ENCODE results near the gene HTRA3. TPM values are rescaled to one million over a fixed set of nuclear protein-coding genes. Genes with fewer than 3 reads are reported as not detected.
A peak's percentile ranks its signal among the peaks of the same experiment; 100 is the strongest.

HTRA3 gene
- total and polyA plus RNA-seq, 10 donors = 0.26 to 5.5 (median 2.5) TPM

DNA sequence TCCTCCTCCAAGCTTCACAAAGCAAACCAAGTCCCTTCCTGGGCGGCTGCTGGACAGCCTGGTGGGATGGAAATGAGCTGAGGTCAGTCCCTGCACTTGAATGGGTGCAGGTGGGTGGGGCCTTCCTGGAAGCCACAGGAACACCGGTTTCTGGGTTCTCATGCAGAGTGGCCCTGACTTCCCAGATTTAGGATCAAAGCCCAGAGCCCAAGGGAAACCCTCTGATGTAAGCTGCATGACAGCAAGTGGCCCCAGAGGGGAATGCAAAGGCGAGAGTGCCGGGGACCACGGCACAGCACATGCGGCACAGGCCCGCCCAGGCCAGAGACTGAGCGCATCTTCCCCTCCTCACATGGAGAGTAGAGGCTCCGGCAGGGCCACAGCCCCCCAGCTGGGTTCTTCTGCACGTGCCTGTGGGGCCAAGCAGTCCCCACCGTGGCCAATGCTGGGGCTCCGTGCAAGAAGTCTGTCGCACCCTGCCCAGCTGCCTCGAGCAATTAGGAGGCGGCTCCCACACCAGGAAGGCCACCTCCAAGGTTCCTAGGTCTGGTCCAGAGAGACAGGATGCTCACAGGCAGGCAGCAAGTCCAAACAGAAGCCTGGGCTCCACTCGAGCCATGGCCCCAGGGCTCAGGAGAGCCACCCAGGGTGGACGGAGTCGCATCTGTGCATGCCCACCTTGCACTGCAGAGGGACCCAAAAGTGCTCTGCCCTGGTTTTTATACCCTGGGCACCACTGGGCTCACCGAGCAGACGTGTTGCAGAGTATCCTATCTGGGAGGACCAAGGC is 83.0 kb downstream of the HTRA3 start:
- H3K36me3 ChIP-seq = no peaks in the 10 kb centered on the region
- peaks cover 0 to 19% (median 0%) of the 10 kb centered on the region in 7 donors for H3K27me3 ChIP-seq (replicated peaks in 1 of 7)
- DNase-seq = no peak
- peaks cover 0 to 19% (median 9%) of the 10 kb centered on the region in 6 donors for H3K4me1 ChIP-seq
- intact Hi-C loops (cut with DNase I; ENCODE audit: low total_unique reads) = no loop called here
- TF ChIP-seq POLR2AphosphoS5 (IDR thresholded peaks at IDR 0.05) (no peak), POLR2A (IDR thresholded peaks at IDR 0.05) (no peak)
- TF ChIP-seq, protein P1, sequence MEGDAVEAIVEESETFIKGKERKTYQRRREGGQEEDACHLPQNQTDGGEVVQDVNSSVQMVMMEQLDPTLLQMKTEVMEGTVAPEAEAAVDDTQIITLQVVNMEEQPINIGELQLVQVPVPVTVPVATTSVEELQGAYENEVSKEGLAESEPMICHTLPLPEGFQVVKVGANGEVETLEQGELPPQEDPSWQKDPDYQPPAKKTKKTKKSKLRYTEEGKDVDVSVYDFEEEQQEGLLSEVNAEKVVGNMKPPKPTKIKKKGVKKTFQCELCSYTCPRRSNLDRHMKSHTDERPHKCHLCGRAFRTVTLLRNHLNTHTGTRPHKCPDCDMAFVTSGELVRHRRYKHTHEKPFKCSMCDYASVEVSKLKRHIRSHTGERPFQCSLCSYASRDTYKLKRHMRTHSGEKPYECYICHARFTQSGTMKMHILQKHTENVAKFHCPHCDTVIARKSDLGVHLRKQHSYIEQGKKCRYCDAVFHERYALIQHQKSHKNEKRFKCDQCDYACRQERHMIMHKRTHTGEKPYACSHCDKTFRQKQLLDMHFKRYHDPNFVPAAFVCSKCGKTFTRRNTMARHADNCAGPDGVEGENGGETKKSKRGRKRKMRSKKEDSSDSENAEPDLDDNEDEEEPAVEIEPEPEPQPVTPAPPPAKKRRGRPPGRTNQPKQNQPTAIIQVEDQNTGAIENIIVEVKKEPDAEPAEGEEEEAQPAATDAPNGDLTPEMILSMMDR (IDR thresholded peaks at IDR 0.05 in 8 of 11, conservative IDR thresholded peaks at IDR 0.05 in 3 of 11) = no peak
- no peak overlapping the region for H3K4me3 ChIP-seq
- no peaks in the 10 kb centered on the region for H3K9me3 ChIP-seq
- 75 to 90% (median 78%) methylated on average over 11 to 20 of the region's 20 CpGs for WGBS, 5 donors
- peak overlapping the region in 1 of 8 donors; percentile 15 for H3K27ac ChIP-seq

DNA sequence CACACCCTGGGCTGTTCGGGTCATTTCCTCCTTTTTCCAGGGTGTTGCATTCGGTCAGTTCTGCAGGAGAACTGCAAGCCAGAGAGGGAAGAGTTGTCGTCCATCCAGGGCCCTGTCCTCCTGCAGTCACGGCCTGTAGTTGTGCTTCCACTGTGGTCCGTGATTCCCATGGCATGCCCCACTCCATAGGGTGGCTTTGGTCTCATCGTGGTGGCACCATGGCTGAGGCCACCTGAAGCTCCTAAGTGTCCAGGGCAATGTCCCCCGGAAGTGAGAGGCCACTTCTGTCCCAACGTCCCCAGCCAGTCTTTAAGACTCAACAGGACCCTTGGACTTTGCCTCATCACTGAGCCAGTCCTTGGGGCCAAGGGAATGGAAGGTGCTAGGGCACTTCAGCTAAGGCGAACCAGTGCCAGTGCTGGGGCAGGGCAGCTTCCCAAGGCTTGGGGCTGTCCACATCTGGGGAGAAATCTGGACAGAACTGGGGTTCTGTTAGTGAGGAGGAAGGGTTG is 83.7 kb downstream of the HTRA3 start:
- TF ChIP-seq, protein P1 (IDR thresholded peaks at IDR 0.05 in 8 of 11, conservative IDR thresholded peaks at IDR 0.05 in 3 of 11) = no peak
- no peak for TF ChIP-seq POLR2A (IDR thresholded peaks at IDR 0.05)
- no peak for TF ChIP-seq POLR2AphosphoS5 (IDR thresholded peaks at IDR 0.05)
- Histone ChIP-seq H3K4me3 (no peak overlapping the region), H3K9me3 (no peaks in the 10 kb centered on the region), H3K4me1 (peaks cover 0 to 19% (median 9%) of the 10 kb centered on the region in 6 donors), H3K27me3 (replicated peaks in 1 of 7) (peaks cover 0 to 18% (median 0%) of the 10 kb centered on the region in 7 donors), H3K36me3 (no peaks in the 10 kb centered on the region), H3K27ac (no peak overlapping the region)
- 84 to 89% (median 85%) methylated on average over 7 to 9 of the region's 9 CpGs for WGBS, 5 donors
- intact Hi-C loops (cut with DNase I; ENCODE audit: low total_unique reads) = no loop called here
- DNase-seq = no peak

DNA sequence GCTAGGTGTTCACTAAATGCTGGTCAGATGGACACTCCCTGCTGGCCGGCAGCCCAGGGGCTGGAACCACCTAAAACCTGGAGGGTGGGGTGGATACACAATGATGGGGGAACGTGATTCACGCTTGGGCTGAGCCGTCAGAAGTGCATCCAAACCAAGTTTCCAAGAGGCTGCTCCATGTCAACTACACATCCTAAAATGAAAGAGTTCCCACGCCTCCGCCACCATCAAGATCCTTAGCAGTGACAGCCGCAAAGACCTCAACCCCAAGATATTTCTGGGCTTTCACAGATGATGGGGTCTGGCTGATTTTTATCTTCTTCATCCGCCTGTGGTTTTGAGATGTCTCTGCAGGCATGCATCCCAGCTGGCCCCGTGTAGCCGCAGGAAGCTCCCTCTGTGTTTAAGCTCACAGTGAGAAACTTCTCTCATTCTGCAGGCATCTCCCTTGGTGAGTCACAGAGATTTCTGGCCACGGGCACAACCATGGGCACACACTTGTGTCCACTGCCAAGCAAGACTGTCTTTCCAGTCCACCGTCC is 84.4 kb downstream of the HTRA3 start:
- 68 to 82% (median 78%) methylated on average over 12 of the region's 12 CpGs for WGBS, 5 donors
- Histone ChIP-seq H3K9me3 (no peaks in the 10 kb centered on the region), H3K27me3 (replicated peaks in 1 of 7) (peaks cover 0 to 18% (median 0%) of the 10 kb centered on the region in 7 donors), H3K27ac (no peak overlapping the region), H3K36me3 (no peaks in the 10 kb centered on the region), H3K4me3 (no peak overlapping the region), H3K4me1 (peaks cover 0 to 19% (median 9%) of the 10 kb centered on the region in 6 donors)
- intact Hi-C loops (cut with DNase I; ENCODE audit: low total_unique reads) = no loop called here
- no peak for DNase-seq
- TF ChIP-seq POLR2A (IDR thresholded peaks at IDR 0.05) (no peak), POLR2AphosphoS5 (IDR thresholded peaks at IDR 0.05) (no peak)
- TF ChIP-seq, protein P1 (IDR thresholded peaks at IDR 0.05 in 8 of 11, conservative IDR thresholded peaks at IDR 0.05 in 3 of 11) = no peak

DNA sequence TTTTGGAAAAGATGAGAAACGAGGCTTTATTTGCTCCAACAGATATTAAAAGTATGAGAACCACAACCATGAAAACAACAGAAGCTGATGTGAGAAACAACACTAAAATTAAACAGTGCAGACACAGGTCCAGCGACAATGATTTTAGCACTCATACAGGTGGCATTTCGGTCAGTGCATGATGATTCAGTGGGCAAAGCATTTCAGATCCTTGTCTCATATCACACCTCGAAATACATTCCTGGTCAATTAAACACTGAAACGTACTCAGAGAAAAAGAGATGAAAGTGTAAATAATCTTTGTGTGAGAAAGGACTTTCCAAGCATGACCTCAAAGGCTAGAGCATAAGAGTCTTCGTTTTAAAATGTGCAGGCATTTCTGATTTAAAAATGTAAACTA is 85.8 kb downstream of the HTRA3 start:
- no peak overlapping the region for H3K4me3 ChIP-seq
- DNase-seq = no peak
- WGBS, 5 donors = 77 to 90% (median 84%) methylated on average over 6 of the region's 6 CpGs
- H3K36me3 ChIP-seq = no peaks in the 10 kb centered on the region
- H3K4me1 ChIP-seq = peaks cover 0 to 19% (median 9%) of the 10 kb centered on the region in 6 donors
- TF ChIP-seq, protein P1 (IDR thresholded peaks at IDR 0.05 in 8 of 11, conservative IDR thresholded peaks at IDR 0.05 in 3 of 11) = no peak
- TF ChIP-seq POLR2AphosphoS5 (IDR thresholded peaks at IDR 0.05) (no peak), POLR2A (IDR thresholded peaks at IDR 0.05) (no peak)
- peaks cover 0 to 18% (median 0%) of the 10 kb centered on the region in 7 donors for H3K27me3 ChIP-seq (replicated peaks in 1 of 7)
- no peaks in the 10 kb centered on the region for H3K9me3 ChIP-seq
- no peak overlapping the region for H3K27ac ChIP-seq
- intact Hi-C loops (cut with DNase I; ENCODE audit: low total_unique reads) = no loop called here
